DMS153 treated with DMSO at 0.1 percent for 48 hours (cell line): ENCODE data around the gene CPT1B.

Experiments used
- DNase-seq: peaks from one replicate; lab custom pipeline; 2025; ENCODE audit not compliant: unreplicated experiment; lab: John Stamatoyannopoulos, UW

CPT1B gene

DNA sequence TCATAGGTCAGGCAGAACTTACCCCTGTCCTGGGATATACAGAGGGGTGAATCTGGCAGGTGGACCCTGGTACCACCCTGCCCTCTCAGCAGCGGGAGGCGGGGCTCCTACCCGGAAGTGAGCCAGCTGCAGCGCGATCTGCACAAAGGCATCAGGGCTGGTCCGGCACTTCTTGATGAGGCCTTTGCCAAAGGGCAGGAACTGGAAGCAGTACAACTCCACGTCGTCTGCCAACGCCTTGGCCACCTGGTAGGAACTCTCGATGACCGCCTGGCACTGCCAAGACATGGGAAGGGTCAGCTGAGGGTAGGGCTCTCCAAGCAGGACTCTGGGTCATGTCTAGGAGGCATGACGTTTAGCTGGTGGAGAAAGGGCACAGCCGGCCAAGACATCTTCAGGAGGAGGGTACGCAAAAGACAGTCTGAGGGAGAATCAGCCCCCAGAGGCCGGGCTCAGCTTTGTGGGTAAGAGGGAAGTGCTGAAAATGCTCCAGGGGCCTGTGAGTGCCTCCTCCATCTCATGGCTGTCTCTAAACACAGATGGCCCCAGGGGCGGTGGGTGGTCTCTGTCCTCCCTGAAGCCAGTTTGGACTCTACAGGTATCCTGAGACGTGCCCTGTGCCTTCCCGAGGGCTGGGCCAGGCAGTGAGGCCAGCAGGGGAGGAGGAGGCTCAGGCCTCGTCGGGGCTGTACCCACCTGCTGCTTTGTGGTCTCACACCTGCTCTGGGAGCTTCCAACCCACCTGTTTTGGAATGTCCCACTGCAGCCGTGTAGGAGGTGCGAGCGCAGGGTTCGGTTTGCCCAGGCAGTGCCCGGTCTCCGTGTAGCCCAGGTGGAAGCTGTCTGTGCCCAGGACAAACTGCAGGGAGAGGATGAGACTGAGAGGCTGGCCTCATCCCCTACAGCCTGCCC is 6.7 kb downstream of the CPT1B start:
- no peak for DNase-seq

DNA sequence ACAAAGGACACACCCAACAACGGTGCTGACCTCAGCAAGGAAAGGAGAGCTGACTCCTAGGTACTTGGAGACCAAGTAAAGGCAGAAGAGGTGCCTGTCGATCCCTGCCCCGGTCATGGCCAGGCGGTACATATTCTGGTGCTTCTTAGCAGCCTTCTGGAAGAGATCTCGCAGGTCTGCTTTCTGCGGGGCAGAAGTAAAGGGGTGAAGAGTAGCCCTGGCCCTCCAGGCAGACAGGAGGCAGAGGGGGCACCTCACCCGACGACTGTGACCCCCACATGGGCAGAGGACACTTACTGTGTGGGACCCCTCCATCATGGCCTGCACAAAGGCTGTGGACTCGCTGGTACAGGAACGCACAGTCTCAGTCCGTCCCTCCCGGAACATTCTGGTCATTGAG is 7.4 kb downstream of the CPT1B start:
- DNase-seq: no peak

- no peak for DNase-seq
Measured at GRCh38 chr22:50569896-50570535, 8.2 kb downstream of the CPT1B start.

- no peak for DNase-seq
Measured at GRCh38 chr22:50569041-50569459, 9.2 kb downstream of the CPT1B start.

DNA sequence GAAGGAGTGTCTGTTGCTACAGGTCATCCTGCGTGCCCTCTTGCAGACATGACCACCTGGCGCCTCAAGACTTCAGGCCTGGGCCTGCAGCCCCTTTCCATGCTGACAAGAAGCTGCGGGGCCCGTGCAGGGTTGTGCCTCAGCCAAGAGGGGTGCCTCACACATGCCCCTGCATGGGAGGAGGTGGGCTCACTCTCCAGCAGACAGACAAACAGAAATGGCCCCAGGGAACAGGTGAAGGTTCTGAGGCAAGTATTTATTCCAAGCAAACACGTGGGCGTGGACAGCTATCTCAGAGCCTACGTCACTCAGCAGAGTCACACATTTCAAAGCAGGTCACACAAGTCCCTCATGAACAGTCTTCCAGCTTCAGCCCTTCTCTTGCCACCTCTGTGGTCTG is 9.6 kb downstream of the CPT1B start:
- DNase-seq: no peak

GRCh38 chr22:50567721-50568252 is 10.4 kb downstream of the CPT1B start:
- no peak for DNase-seq

DNA sequence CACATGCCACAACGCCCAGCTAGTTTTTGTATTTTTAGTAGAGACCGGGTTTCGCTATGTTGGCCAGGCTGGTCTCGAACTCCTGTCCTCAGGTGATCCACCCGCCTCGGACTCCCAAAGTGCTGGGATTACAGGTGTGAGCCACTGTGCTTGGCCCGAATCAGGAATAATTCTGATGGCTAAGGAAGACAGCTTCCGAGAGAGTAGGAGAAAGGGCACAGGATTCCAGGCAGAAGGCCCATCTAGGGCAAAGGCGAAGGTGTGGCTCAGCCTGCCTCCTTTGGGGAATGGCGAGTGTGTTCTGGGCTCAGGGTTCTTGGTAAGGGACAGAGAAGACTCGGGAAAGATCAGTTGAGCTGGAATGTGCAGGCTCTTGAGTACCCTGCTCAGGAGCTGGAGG is 13.9 kb downstream of the CPT1B start:
- no peak for DNase-seq

- DNase-seq: no peak
Measured at GRCh38 chr22:50563413-50564160, 14.6 kb downstream of the CPT1B start.

- DNase-seq: peak; percentile 89
Measured at GRCh38 chr22:50562523-50563412, 15.5 kb downstream of the CPT1B start, which contains the start of gene SYCE3. Gene SYCE3 (minus strand): TSS chr22:50562919. CDS start chr22:50556405, 6,514 bp downstream.

- no peak for DNase-seq
Measured at GRCh38 chr22:50561401-50562358, 16.5 kb downstream of the CPT1B start.

DNA sequence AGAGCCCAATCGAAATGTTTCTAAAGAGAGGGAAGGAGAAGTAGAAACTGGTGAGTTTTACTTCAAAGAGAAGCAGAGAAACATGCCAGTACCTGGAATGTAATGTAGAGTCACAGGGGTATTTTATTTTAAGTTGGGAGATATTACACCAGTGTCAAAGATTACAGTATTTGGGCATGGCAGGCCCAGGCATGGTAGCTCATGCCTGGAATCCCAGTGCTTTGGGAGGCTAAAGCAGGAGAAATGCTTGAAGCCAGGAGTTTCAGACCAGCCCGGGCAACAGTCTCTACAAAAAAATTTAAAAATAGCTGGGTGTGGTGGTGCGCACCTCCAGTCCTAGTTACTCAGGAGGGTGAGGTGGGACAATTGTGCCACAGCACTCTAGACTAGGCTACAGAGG is 18.2 kb downstream of the CPT1B start:
- DNase-seq: no peak

DNA sequence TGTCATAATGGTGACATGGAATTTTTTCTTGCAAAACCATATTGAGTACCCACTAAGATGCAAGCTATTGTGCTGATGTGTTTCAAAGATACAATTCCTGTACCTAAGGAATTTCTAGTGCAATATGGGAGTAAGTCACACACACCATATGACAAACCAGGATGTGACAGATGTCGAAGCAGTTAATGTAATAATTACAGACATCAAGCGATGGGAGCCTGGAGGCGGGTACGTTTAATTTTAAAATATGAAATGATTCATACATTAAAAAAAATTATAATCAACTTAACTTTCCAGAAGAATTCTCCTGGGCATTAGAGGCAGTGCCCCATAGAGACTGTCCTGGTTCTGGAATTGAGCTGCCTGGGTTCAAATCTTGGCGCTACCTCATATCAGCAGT is 21.5 kb downstream of the CPT1B start:
- no peak for DNase-seq

GRCh38 chr22:50553310-50553709 is 24.9 kb downstream of the CPT1B start:
- no peak for DNase-seq

DNA sequence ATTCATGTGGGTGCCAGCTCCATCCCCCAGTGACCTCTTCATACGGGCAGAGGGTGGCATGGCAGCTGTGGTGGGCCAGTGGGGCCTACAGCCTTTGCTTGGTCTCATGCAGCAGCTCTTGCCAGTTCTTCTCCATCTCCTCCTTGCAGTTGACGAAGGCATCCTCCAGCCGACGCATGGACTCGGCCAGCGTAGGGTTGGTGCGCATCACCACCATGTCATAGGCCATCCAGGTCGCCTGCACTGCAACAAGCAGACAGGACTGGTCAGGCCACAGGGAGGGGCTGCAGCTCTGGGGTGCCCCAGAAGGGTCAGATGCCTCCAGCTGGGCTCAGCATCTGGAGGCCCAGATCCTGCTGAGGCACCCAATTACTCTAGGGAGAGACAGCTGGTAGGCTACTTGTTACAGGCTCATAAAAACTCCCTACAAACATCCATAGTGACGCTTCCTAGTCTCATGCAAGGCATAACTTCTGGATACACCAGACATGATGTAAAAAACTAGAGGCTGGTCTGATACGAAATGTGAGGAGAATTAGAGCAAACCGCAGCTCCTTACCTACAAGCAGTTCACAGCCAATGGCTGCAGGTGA is 27.0 kb downstream of the CPT1B start:
- DNase-seq: no peak

DNA sequence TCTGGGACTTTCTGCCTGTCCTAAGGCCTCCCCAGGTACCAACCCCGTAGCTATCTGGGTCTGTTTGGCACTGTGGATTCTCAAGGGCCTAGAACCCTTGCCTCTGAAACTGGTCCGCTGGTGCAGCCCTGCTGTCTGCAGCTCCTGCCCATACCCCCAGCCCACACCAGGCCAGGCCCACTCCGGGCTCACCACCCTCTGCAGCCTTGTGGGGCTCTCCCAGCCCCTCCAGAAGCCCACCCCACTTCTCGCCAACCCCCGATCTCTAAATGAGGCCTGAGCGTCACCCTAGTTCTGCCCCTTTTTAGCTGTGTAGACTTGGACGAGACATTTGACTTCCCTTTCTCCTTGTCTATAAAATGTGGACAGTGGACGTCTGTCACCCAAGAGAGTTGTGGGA is 27.8 kb downstream of the CPT1B start:
- DNase-seq: no peak

DNA sequence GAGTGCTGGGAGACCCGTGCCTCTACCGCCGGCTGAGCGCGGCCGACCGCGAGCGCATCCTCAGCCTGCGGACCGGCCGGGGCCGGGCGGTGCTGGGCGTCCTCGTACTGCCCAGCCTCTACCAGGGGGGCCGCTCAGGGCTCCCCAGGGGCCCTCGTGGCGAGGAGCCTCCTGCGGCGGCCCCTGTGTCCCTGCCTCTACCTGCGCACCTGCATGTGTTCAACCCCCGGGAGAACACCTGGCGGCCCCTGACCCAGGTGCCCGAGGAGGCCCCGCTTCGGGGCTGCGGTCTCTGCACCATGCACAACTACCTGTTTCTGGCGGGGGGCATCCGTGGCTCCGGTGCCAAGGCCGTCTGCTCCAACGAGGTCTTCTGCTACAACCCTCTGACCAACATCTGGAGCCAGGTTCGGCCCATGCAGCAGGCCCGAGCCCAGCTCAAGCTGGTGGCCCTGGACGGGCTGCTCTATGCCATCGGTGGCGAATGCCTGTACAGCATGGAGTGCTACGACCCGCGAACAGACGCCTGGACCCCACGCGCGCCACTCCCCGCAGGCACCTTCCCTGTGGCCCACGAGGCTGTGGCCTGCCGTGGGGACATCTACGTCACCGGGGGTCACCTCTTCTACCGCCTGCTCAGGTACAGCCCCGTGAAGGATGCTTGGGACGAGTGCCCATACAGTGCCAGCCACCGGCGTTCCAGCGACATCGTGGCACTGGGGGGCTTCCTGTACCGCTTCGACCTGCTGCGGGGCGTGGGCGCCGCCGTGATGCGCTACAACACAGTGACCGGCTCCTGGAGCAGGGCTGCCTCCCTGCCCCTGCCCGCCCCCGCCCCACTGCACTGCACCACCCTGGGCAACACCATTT is 29.1 kb downstream of the CPT1B start:
- no peak for DNase-seq

DNA sequence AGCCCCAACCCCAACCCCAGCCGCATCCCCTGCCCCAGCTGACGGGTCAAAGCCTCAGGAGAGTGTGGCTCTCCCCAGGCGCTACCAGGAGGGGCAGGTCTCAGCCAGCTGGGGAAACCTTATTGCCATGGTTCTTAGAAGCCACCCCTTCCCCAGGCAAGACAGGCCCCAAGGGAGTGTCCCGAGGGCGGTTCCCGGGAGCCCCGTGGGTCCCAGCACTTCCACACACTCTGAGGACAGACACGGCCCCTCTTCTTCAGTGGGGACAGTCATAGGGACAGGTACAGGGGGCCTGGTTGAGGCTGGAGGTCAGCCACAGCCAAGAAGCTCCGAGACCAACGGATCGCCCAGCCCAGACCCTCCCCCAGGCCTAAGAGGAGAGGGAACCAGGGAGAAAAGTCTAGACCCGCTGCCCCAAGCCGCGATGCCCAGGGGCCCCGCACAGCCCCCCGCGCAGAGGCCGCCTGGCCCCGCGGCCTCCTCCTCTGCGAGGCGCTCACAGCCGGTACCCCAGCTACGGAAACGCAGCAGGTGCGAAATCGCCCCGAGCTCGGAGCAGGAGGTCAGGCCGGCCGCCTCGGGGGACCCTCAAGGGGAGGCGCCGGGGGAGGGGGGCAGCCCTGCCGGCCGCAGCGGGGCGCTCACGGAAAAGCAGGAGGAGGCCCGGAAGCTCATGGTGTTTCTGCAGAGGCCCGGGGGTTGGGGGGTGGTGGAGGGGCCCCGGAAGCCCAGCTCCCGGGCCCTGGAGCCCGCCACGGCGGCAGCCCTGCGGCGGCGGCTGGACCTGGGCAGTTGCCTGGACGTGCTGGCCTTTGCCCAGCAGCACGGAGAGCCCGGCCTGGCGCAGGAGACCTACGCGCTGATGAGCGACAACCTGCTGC is 29.9 kb downstream of the CPT1B start:
- DNase-seq: no peak
